Motor neuron (in vitro differentiated cells): ENCODE measurements around the gene VAPA. TPM values are rescaled to one million over a fixed set of nuclear protein-coding genes. Genes with fewer than 3 reads are reported as not detected.
"Not testable (repeated sequence)": the region's sequence is repeated elsewhere in the genome, so short reads cannot be mapped to it uniquely, and the experiment has no call there.

ENCODE experiments used
- ATAC-seq, 8 experiments: fragments of 200-7000 bp; cut with Tn5 transposase; replicated peaks in 6 of 8; 2 replicates each; pipeline ENCODE4 v1.8.0; 2021; ENCODE audit warnings: mild to moderate bottlenecking in 8 of 8, moderate library complexity in 8 of 8
- H3K27ac ChIP-seq, 2 donors: fragments of 250-450 bp; sonication (Bioruptor Pico); 2 replicates each; pipeline ENCODE4 v1.9.0; 2021; ENCODE audit warnings: antibody characterized with exemption in 2 of 2, mild to moderate bottlenecking in 2 of 2, moderate library complexity in 1 of 2
- H3K4me1 ChIP-seq, 2 donors: fragments of 250-450 bp; sonication (Bioruptor Pico); replicated peaks in 1 of 2; 2 replicates each; pipeline ENCODE4 v1.6.1; 2021; ENCODE audit warnings: antibody characterized with exemption in 2 of 2, mild to moderate bottlenecking in 2 of 2, moderate library complexity in 1 of 2
- H3K4me3 ChIP-seq, 5 donors: fragments of 250-450 bp; sonication (Bioruptor Pico); 2 replicates each; pipeline ENCODE4 v1.9.0; 2021; ENCODE audit warnings: antibody characterized with exemption in 5 of 5, mild to moderate bottlenecking in 5 of 5, moderate library complexity in 4 of 5
- WGBS, 10 experiments: fragments of 450-650 bp; shearing (Covaris generic); methylation state at CpG; one replicate each; pipeline ENCODE4 v1.0.0; 2022; 5-methylcytosine and 5-hydroxymethylcytosine counted together
- in situ Hi-C, 9 experiments: fragments of 400-800 bp; cut with MboI; loops; one replicate each; pipeline ENCODE4 v1.15.0; 2021; ENCODE audit warnings: low sequenced_read_pairs in 9 of 9, low pct_unique_long_range_greater_than_20kb in 2 of 9; ENCODE audit not compliant: unreplicated experiment in 9 of 9
- total RNA-seq, 8 experiments: library from RNA; unstranded; fragments of 300-600 nt; gene quantifications; 2 replicates each; pipeline versions ENCODE4 v1.2.3 to v1.2.4, GENCODE V29; 2022

VAPA gene
- total RNA-seq, 8 experiments from 2014 or later = 81.6 to 188 (median 123) TPM

DNA sequence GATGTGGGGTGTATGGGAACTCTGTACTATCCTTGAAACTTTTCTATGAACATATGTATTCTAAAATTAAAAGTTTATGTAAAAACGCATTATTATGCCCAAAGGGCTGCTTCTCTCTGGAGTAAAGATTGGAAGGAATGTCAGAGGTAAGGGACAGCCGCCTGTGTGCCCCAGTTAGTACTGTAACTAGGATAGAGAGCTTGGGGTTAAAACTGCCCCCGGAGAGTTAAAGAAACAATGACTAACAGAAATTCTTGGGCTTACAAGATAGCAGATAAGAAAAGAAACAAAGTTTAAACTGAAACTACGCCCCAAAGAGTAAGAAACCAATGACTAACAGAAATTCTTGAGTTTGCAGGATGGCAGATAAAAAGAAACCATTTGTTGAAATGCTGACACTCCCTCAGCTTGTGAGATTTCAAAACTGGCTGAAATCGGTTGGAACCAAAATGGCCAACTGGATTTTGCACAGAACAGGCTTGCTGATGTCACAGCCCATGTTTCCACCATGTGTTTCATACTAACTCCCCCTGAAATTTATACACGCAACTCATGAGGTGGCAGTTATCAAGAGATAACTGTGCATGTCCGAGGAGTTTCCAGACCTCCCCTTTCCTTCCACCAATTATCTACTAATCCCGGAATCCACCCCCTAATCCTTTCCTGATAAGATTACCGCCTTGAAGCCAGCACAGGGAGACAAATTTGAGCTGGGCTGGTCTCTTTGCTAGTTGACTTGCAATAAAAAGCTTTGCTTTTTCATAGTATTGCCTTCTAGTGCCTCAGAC, 36.8 kb upstream of the VAPA start:
- no peak overlapping the region for H3K27ac ChIP-seq
- 0 to 95% (median 77%) methylated on average over 3 to 9 of the region's 9 CpGs for WGBS, 10 experiments
- no peaks in the 10 kb centered on the region for H3K4me1 ChIP-seq
- in situ Hi-C loops = no loop called here
- ATAC-seq = peak in 4 of 8 experiments; percentile 40 to 98 (median 86)
- no peak overlapping the region for H3K4me3 ChIP-seq

DNA sequence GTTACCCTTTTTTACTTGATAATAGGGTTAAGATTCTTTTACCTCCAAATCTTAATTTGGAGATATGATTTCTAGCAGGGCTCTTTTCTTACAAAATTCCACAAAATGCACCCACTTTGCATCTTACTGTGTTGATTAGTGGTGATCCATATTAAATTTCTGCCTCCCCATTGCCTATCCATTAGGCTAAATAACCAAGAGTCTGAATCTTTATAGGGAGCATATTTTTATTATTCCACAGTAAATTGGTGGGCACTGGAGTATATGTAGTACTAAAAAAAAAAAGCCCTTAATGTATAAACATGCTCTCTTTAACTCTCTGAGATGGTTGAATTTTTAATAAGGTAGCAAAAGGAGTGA, 36.2 kb upstream of the VAPA start:
- no peak overlapping the region for H3K27ac ChIP-seq
- no peak overlapping the region for H3K4me3 ChIP-seq
- in situ Hi-C loops = no loop called here
- no peak for ATAC-seq
- H3K4me1 ChIP-seq = no peaks in the 10 kb centered on the region

DNA sequence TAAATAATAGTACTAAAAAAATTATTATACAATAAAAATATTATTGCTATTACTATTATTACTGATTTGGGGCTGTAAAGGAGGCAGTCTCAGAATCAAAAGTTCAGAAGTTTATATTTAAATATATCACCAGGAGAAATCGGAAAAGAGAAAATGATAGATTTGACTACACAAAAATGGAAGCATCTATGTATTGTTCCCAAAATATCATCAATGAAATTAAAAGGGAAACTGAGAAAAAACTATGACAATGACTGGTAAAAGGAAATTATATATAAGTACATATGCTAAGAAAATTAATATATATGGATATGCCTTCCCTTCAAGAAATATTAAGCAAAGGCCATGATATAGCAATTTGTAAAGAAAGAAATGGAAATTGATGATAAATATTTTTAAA, 35.7 kb upstream of the VAPA start:
- WGBS, 10 experiments = 83 to 100% (median 95%) methylated on average over 1 of the region's 1 CpG; no CpG with 5 or more reads in 1 of the 10 experiments
- in situ Hi-C loops = no loop called here

DNA sequence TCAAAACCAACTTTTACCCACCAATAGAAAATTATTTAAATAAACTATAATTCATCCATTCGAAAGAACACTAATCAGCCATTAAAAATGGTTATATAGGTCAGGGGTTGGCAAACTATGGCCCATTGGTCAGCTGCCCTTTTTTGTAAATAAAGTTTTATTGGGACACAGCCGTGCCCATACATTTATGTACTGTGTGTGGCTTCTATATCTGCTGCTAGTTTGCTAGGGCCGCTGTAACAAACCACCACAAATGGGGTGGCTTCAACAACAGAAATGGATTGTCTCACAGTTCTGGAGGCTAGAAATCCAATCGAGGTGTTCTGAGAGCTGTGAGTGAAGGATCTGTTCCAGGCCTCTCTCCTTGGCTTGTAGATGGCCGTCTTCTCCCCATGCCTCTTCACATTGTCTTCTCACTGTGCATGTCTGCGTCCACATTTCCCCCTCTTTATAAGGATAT, 35.0 kb upstream of the VAPA start:
- ATAC-seq = no peak
- WGBS, 10 experiments = 81 to 100% (median 90%) methylated on average over 1 to 6 of the region's 6 CpGs
- in situ Hi-C loops = no loop called here
- no peak overlapping the region for H3K4me3 ChIP-seq
- H3K4me1 ChIP-seq = no peaks in the 10 kb centered on the region
- H3K27ac ChIP-seq = no peak overlapping the region

More for the DNA sequence above, 35.7 kb upstream of the VAPA start:
- Histone ChIP-seq H3K4me3 (no peak overlapping the region), H3K27ac (no peak overlapping the region), H3K4me1 (no peaks in the 10 kb centered on the region)
- ATAC-seq = no peak

DNA sequence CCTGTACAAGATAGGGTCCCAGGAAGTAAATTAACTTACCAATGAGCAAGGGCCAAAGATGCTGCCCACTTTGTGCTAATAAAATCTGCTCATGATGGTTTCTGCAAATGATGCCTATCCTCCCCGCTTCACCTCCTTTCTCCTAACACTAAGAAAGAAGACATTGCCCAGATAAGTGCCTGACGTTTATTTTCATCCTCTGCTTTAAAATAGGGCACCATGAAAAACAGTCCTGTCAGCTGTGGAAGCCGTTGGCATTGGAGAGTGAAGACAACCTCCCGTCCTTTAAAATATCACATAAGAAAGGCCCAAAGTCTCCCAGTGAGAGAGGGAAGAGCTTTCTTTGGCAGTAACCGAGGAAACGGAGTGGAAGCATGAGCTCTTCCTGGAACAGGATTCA, 29.7 kb upstream of the VAPA start:
- no peak overlapping the region for H3K4me3 ChIP-seq
- no peak for ATAC-seq
- 0 to 100% (median 77%) methylated on average over 1 to 6 of the region's 6 CpGs for WGBS, 10 experiments
- in situ Hi-C loops = no loop called here
- no peaks in the 10 kb centered on the region for H3K4me1 ChIP-seq
- no peak overlapping the region for H3K27ac ChIP-seq

DNA sequence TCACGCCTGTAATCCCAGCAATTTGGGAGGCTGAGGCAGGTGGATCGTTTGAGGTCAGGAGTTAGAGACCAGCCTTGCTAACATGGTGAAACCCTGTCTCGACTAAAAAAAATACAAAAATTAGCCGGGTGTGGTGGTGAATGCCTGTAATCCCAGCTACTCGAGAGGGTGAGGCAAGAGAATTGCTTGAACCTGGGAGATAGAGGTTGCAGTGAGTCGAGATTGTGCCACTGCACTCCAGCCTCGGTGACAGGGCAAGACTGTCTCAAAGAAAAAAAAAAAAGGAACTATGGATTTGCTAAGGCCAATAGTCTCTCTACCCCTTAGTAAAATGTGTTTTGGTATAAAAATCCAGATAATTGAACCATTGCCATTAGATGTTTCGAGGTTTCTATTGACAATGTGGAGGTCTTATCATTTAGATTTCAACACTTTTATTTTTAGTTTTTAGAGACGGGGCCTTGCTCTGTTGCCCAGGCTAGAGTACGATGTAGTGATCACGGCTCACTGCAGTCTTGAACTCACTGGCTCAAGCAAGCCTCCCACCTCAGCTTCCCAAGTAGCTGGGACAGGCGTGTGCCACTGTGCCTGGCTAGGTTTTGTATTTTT, 29.2 kb upstream of the VAPA start:
- H3K27ac ChIP-seq = no peak overlapping the region
- ATAC-seq = no peak
- 60 to 94% (median 88%) methylated on average over 1 to 9 of the region's 12 CpGs; no CpG with 5 or more reads in 2 of the 10 experiments for WGBS, 10 experiments
- in situ Hi-C loops = no loop called here
- H3K4me3 ChIP-seq = no peak overlapping the region
- no peaks in the 10 kb centered on the region for H3K4me1 ChIP-seq

DNA sequence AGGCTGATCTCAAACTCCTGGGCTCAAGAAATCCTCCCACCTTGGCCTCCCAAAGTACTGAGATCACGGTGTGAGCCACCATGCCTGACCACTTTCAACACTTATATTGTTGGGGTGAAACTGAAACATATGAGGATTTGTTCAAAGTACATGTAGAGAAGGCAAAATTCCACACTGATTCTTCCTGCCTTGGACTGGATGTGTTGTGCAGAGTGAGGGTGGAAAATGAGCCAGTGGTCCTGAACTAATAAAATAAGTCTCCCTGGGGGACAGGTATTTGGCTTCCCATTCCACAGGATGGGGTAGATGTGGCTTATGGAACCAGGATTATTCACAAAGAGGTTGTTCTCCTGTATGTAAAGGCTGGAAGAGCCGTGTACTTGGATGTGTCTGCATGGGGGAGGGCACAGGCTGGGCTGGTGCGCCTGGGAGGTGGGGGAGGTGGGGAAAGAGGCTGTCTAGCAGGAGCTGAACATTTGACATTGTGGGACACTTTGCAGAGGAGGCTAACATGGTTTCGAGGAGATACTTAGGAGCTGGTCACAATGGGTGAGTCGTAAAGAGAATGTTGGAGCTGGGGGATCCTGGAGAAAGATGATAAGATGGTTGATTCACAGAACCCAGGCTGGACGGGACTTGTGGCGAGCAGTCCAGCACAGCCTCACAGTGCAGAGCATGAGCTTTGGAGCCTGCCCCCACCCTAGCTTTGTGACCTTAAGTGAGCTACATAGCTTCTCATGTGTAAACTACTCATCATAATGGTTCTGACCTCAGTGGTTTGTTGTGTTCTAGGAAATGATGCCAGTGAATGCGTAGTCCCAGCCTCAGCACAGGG, 28.4 kb upstream of the VAPA start, which contains the start of gene TXNDC2:
Gene TXNDC2 (plus strand): TSS at position 804 of the 835 bp plus-strand sequence. CDS start 708 bp downstream, outside the sequence.
- 43 to 100% (median 76%) methylated on average over 1 to 3 of the region's 8 CpGs for WGBS, 10 experiments
- Histone ChIP-seq H3K27ac (no peak within 1 kb of the TSS), H3K4me1 (no peaks in the 10 kb centered on the region), H3K4me3 (no peak within 1 kb of the TSS)
- ATAC-seq = no peak
- in situ Hi-C loops = no loop called here

DNA sequence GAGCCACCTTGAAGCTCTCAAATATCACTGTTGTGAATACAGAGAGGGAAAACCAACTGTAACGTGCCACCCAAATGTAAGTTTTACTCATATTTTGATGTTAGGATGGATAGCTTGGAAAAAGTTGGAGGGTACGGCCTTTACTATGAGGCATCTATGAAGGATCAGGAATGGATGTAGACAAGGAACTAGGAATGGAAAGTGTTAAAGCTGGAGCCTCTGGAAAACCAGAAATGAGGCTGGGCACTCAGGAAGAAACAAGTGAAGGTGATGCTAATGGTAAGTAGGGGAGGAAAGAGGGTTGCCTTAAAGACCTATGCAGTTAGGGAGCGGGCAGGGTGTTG, 27.8 kb upstream of the VAPA start:
- Histone ChIP-seq H3K27ac (no peak overlapping the region), H3K4me1 (no peaks in the 10 kb centered on the region), H3K4me3 (no peak overlapping the region)
- ATAC-seq = no peak
- in situ Hi-C loops = no loop called here
- 36 to 100% (median 98%) methylated on average over 1 to 3 of the region's 3 CpGs; no CpG with 5 or more reads in 1 of the 10 experiments for WGBS, 10 experiments

DNA sequence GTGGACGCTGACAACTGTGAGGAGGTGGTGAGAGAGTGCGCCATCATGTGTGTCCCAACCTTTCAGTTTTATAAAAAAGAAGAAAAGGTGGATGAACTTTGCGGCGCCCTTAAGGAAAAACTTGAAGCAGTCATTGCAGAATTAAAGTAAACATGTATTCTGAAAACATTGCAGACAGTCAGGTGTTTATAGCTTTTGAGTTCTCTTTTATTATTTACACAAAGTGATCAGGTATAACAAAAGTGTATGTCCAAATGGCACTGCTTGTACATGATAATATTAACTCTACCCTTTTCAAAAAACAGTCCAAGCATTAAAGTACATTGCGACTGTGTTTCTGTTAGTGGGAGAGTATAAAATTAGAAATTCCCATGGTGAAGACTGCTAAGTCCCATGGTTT, 25.8 kb upstream of the VAPA start:
- no peak overlapping the region for H3K4me3 ChIP-seq
- in situ Hi-C loops = no loop called here
- no peak overlapping the region for H3K27ac ChIP-seq
- no peaks in the 10 kb centered on the region for H3K4me1 ChIP-seq
- no peak for ATAC-seq
- 86 to 100% (median 93%) methylated on average over 2 to 5 of the region's 5 CpGs for WGBS, 10 experiments

DNA sequence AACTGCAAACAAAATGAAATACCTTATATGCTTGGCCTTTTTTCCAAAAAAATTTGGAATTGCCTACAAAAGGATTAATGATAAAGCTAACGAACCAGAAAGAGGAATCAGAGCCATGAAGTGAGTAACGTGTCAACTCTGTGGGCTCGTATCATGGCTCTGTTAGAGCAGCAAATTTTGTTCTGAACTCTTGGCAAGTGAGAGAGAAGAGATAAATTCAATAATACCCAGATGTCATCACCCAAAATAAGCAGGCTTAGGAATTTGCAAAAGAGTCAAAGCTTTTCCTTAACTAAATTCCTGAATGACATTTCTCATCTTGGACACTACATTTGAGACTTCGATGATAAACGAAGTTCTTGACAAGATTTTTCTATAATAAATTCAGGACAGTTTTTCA, 23.6 kb upstream of the VAPA start:
- Histone ChIP-seq H3K4me1 (no peaks in the 10 kb centered on the region), H3K27ac (no peak overlapping the region), H3K4me3 (no peak overlapping the region)
- no peak for ATAC-seq
- 21 to 100% (median 90%) methylated on average over 1 to 5 of the region's 5 CpGs for WGBS, 10 experiments
- in situ Hi-C loops = no loop called here

DNA sequence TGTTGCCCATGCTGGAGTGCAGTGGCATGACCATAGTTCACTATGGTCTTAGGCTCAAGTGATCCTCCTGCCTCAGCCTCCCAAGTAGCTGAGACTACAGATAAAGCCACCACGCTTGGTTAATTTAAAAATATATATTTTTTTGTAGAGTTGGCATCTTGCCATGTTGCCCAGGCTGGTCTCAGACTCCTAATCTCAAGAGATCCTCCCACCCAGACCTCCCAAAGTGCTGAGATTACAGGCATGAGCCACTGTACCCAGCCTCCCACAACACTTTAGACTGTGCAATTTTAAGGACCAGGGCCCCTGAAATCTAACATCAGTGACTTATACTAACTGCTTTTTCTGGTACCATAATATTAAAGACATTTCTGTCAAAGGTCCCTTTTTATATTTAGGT, 22.9 kb upstream of the VAPA start:
- H3K27ac ChIP-seq = no peak overlapping the region
- H3K4me3 ChIP-seq = no peak overlapping the region
- in situ Hi-C loops = no loop called here
- no peaks in the 10 kb centered on the region for H3K4me1 ChIP-seq
- WGBS, 10 experiments = 22 to 91% (median 71%) methylated on average over 1 of the region's 1 CpG; no CpG with 5 or more reads in 4 of the 10 experiments
- ATAC-seq = no peak

DNA sequence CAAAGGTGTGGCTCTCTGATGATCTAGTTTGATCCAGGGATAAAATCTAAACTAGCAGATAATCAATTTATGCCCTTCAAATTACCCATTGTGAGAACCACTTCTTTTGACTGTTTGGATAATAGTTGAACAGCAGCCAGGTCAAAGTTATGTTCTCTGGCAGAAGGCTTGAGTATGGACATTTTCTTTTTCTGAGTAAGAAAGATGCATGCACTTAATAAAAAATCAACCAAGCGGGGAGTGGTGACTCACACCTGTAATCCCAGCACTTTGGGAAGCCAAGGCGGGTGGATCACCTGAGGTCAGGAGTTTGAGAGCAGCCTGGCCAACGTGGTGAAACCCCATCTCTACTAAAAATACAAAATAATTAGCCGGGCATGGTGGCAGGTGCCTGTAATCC, 22.3 kb upstream of the VAPA start:
- ATAC-seq, H3K4me3 ChIP-seq, in situ Hi-C loops, H3K27ac ChIP-seq, H3K4me1 ChIP-seq: not testable (repeated sequence)
- 14 to 88% (median 71%) methylated on average over 1 to 4 of the region's 4 CpGs; no CpG with 5 or more reads in 3 of the 10 experiments for WGBS, 10 experiments

DNA sequence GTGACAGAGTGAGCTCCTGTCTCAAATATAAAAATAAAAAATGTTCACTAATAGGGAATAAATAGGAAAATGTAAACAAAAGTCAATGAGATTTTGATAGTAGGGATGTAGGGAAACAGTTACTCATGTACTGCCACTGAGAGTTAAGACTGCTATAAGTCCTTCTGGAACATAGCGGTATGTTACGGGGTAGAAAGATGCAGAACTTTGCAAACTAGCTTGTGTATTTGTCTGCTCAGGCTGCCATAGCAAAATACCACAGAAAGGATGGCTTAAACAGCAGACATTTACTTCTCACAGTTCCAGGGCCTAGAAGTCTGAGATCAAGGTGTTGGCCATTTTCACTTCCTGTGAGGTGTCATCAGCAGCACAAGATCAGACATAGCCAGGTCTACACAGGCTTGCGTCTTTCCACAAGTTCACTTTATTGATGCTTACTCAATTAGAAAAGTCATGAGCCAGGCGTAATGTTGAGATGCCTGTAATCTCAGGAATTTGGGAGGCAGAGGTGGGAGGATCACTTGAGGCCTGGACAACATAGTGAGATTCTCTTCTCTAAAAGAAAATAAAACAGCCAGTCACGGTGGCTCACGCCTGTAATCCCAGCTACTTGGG, 19.3 kb upstream of the VAPA start:
- 87 to 100% (median 100%) methylated on average over 1 to 6 of the region's 6 CpGs; no CpG with 5 or more reads in 1 of the 10 experiments for WGBS, 10 experiments
- Histone ChIP-seq H3K4me1 (no peaks in the 10 kb centered on the region), H3K4me3 (no peak overlapping the region), H3K27ac (no peak overlapping the region)
- no peak for ATAC-seq
- in situ Hi-C loops = no loop called here
